GM23338 (cell line): ENCODE results near the gene NEK10. TPM values are rescaled to one million over a fixed set of nuclear protein-coding genes. Genes with fewer than 3 reads are reported as not detected.
A peak's percentile ranks its signal among the peaks of the same experiment; 100 is the strongest.

Experiments used
- ATAC-seq: fragments of 200-7000 bp; cut with Tn5 transposase; 3 replicates; pipeline ENCODE4 v1.9.1; 2020
- DNase-seq: peaks from one replicate; pipeline ENCODE4 v3.0.0-alpha.2; 2015; ENCODE audit warnings: low spot score
- H2AFZ ChIP-seq: fragments of 200-600 bp; sonication (generic); 2 replicates; pipeline ENCODE4 v1.8.0; 2016; ENCODE audit warnings: antibody characterized with exemption, mild to moderate bottlenecking, moderate library complexity
- H3F3A ChIP-seq: fragments of 200-600 bp; sonication (generic); replicated peaks from 2 replicates; pipeline ENCODE4 v1.8.0; 2017; ENCODE audit warnings: antibody characterized with exemption, mixed run types, low read depth
- H3K27ac ChIP-seq: fragments of 200-600 bp; sonication (generic); 2 replicates; pipeline ENCODE4 v1.6.1; 2016; ENCODE audit warnings: low read depth
- H3K27me3 ChIP-seq: fragments of 200-600 bp; sonication (generic); 2 replicates; pipeline ENCODE4 v1.8.0; 2016; ENCODE audit warnings: mild to moderate bottlenecking, mixed run types, moderate library complexity; ENCODE audit not compliant: insufficient read depth
- H3K36me3 ChIP-seq: fragments of 200-600 bp; sonication (generic); 2 replicates; pipeline ENCODE4 v1.8.0; 2016; ENCODE audit warnings: mild to moderate bottlenecking; ENCODE audit not compliant: insufficient read depth
- H3K4me1 ChIP-seq: fragments of 200-600 bp; sonication (generic); 2 replicates; pipeline ENCODE4 v1.8.0; 2016; ENCODE audit warnings: mild to moderate bottlenecking, moderate library complexity; ENCODE audit not compliant: insufficient read depth
- H3K4me2 ChIP-seq: fragments of 200-600 bp; sonication (generic); 2 replicates; pipeline ENCODE4 v1.7.1; 2017; ENCODE audit warnings: mixed run types
- H3K4me3 ChIP-seq: fragments of 200-600 bp; sonication (generic); 2 replicates; pipeline ENCODE4 v1.6.1; 2016; ENCODE audit warnings: mixed run types
- H3K79me2 ChIP-seq: fragments of 200-600 bp; sonication (generic); replicated peaks from 2 replicates; pipeline ENCODE4 v1.8.0; 2017; ENCODE audit warnings: mild to moderate bottlenecking; ENCODE audit not compliant: insufficient read depth
- H3K9me2 ChIP-seq: fragments of 200-600 bp; sonication (generic); 2 replicates; pipeline ENCODE4 v1.8.0; 2017; ENCODE audit not compliant: insufficient read depth
- H4K20me1 ChIP-seq: fragments of 200-600 bp; sonication (generic); replicated peaks from 2 replicates; pipeline ENCODE4 v1.8.0; 2017; ENCODE audit warnings: mild to moderate bottlenecking; ENCODE audit not compliant: insufficient read depth
- H3K27ac Mint-ChIP-seq: 2 replicates; pipeline ENCODE4 v1.8.0; 2020; ENCODE audit warnings: inconsistent platforms, mild to moderate bottlenecking, moderate library complexity, mixed read lengths
- H3K27me3 Mint-ChIP-seq: 3 replicates; pipeline ENCODE4 v1.8.0; 2022; ENCODE audit warnings: low read depth, mild to moderate bottlenecking, moderate library complexity, mixed read lengths, inconsistent platforms; ENCODE audit not compliant: insufficient read depth, poor library complexity
- H3K36me3 Mint-ChIP-seq: 3 replicates; pipeline ENCODE4 v1.8.0; 2021; ENCODE audit warnings: low read depth, mild to moderate bottlenecking, inconsistent platforms, moderate library complexity, mixed read lengths
- H3K4me1 Mint-ChIP-seq: 3 replicates; pipeline ENCODE4 v1.8.0; 2020; ENCODE audit warnings: mild to moderate bottlenecking, inconsistent platforms, mixed read lengths
- H3K4me3 Mint-ChIP-seq: 3 replicates; pipeline ENCODE4 v1.8.0; 2021; ENCODE audit warnings: moderate library complexity, mild to moderate bottlenecking, inconsistent platforms, mixed read lengths
- H3K9me3 Mint-ChIP-seq: 3 replicates; pipeline ENCODE4 v1.8.0; 2020; ENCODE audit warnings: moderate library complexity, mild to moderate bottlenecking, inconsistent platforms, mixed read lengths
- EZH2 ChIP-seq: fragments of 200-600 bp; sonication (generic); IDR thresholded peaks from one replicate; pipeline ENCODE4 v1.8.0; 2017; ENCODE audit warnings: antibody characterized with exemption, mild to moderate bottlenecking, low read depth; ENCODE audit not compliant: unreplicated experiment
- EZH2phosphoT487 ChIP-seq: fragments of 200-600 bp; sonication (generic); IDR thresholded peaks from one replicate; pipeline ENCODE4 v1.8.1; 2018; ENCODE audit warnings: antibody characterized with exemption; ENCODE audit not compliant: unreplicated experiment
- NANOG ChIP-seq: IDR thresholded peaks from 2 replicates; pipeline ENCODE4 v1.6.1; 2016; ENCODE audit warnings: antibody characterized with exemption, borderline replicate concordance
- POLR2AphosphoS5 ChIP-seq: IDR thresholded peaks from 2 replicates; pipeline ENCODE4 v1.6.1; 2016; ENCODE audit warnings: antibody characterized with exemption, low read depth
- STAT1 ChIP-seq: IDR thresholded peaks from one replicate; pipeline ENCODE4 v1.6.1; 2016; ENCODE audit warnings: antibody characterized with exemption; ENCODE audit not compliant: unreplicated experiment
- ZNF331 ChIP-seq: fragments of 250-450 bp; sonication (Bioruptor Pico); IDR thresholded peaks from 2 replicates; pipeline ENCODE4 v1.5.0; 2020; ENCODE audit warnings: low read depth, mild to moderate bottlenecking, moderate library complexity
- polyA plus RNA-seq: library from polyadenylated mRNA; unstranded; fragments of >200 nt; fragmentation: Nextera tagmentation; extraction: Ambion mirVana; gene quantifications from 2 replicates; pipeline ENCODE4 v1.2.1, GENCODE V29; 2016
- total RNA-seq: library from RNA; depleted of rRNA; stranded (reverse); fragments of >200 nt; shearing (Covaris generic); gene quantifications from 2 replicates; pipeline ENCODE4 v1.2.3, GENCODE V29; 2014
- TF ChIP-seq, protein P1 (sequence below): IDR thresholded peaks from 2 replicates; pipeline ENCODE4 v1.6.1; 2016; ENCODE audit warnings: antibody characterized with exemption
- TF ChIP-seq, protein P2 (sequence below), 2 experiments: fragments of 200-600 bp in 1 of 2; sonication (generic) in 1 of 2; conservative IDR thresholded peaks; 2 replicates each; pipeline versions ENCODE4 v1.5.1 to v1.6.1; 2016 to 2017; ENCODE audit warnings: antibody characterized with exemption in 2 of 2, low read depth in 2 of 2, mild to moderate bottlenecking in 2 of 2, moderate library complexity in 1 of 2
- TF ChIP-seq, protein P3 (sequence below): IDR thresholded peaks from one replicate; pipeline ENCODE4 v1.6.1; 2018; ENCODE audit warnings: antibody characterized with exemption; ENCODE audit not compliant: unreplicated experiment

NEK10 gene
- total and polyA plus RNA-seq, 2 experiments from 2014 or later, result 0.55 to 2.0 TPM

DNA sequence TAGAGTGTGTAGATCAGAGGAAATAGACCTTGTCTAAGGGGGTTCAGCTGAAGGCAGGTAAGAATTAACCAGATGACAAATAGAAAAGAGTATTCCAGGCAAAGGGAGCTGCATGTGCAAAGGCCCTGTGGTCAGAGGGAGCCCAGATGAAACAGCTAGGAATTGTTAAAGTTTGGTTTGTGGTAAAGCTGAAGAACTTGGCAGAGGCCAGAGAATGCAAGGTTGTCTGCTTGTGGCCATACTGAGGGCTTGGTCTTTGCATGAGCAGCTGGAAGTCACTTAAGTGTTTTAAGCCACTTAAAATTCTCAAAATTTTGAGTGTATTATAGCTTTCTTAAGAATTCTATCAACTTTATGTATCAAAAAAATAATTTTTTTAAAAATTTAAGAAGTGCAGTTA lies 116.5 kb downstream of the NEK10 start:
- no peak overlapping the region for H3K27ac ChIP-seq
- H3K4me2 ChIP-seq, result no peak overlapping the region
- DNase-seq (no peak), ATAC-seq (no peak)
- H3K36me3 Mint-ChIP-seq, result no peaks in the 10 kb centered on the region
- no peaks in the 10 kb centered on the region for H4K20me1 ChIP-seq
- H3K4me3 Mint-ChIP-seq, result no peak overlapping the region
- H3K36me3 ChIP-seq, result no peaks in the 10 kb centered on the region
- no peaks in the 10 kb centered on the region for H3K27me3 Mint-ChIP-seq
- no peak overlapping the region for H2AFZ ChIP-seq
- no peaks in the 10 kb centered on the region for H3K9me2 ChIP-seq
- TF ChIP-seq, protein P1, sequence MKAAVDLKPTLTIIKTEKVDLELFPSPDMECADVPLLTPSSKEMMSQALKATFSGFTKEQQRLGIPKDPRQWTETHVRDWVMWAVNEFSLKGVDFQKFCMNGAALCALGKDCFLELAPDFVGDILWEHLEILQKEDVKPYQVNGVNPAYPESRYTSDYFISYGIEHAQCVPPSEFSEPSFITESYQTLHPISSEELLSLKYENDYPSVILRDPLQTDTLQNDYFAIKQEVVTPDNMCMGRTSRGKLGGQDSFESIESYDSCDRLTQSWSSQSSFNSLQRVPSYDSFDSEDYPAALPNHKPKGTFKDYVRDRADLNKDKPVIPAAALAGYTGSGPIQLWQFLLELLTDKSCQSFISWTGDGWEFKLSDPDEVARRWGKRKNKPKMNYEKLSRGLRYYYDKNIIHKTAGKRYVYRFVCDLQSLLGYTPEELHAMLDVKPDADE, result no peak
- TF ChIP-seq EZH2phosphoT487, result no peak
- TF ChIP-seq, protein P2, sequence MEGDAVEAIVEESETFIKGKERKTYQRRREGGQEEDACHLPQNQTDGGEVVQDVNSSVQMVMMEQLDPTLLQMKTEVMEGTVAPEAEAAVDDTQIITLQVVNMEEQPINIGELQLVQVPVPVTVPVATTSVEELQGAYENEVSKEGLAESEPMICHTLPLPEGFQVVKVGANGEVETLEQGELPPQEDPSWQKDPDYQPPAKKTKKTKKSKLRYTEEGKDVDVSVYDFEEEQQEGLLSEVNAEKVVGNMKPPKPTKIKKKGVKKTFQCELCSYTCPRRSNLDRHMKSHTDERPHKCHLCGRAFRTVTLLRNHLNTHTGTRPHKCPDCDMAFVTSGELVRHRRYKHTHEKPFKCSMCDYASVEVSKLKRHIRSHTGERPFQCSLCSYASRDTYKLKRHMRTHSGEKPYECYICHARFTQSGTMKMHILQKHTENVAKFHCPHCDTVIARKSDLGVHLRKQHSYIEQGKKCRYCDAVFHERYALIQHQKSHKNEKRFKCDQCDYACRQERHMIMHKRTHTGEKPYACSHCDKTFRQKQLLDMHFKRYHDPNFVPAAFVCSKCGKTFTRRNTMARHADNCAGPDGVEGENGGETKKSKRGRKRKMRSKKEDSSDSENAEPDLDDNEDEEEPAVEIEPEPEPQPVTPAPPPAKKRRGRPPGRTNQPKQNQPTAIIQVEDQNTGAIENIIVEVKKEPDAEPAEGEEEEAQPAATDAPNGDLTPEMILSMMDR (conservative IDR thresholded peaks at IDR 0.05; ENCODE audit: low read depth in 2 of 2), result no peak
- no peaks in the 10 kb centered on the region for H3F3A ChIP-seq
- H3K9me3 Mint-ChIP-seq, result 0 out of 3 replicates have a peak, but pooled peaks cover 2% of the 10 kb centered on the region
- H3K4me1 Mint-ChIP-seq, result no peaks in the 10 kb centered on the region
- H3K79me2 ChIP-seq, result no peaks in the 10 kb centered on the region
- H3K4me1 ChIP-seq, result no peaks in the 10 kb centered on the region
- no peak overlapping the region for H3K4me3 ChIP-seq
- no peaks in the 10 kb centered on the region for H3K27me3 ChIP-seq
- H3K27ac Mint-ChIP-seq, result no peak overlapping the region

- H3K4me3 ChIP-seq, result no peak overlapping the region
- Mint-ChIP-seq H3K4me3 (no peak overlapping the region), H3K36me3 (peaks cover 3% of the 10 kb centered on the region; the same call in 1 of the 3 replicates), H3K27ac (no peak overlapping the region), H3K4me1 (peaks cover 4% of the 10 kb centered on the region; the same call in 2 of the 3 replicates), H3K27me3 (no peaks in the 10 kb centered on the region), H3K9me3 (peaks cover 9% of the 10 kb centered on the region)
- no peaks in the 10 kb centered on the region for H3K27me3 ChIP-seq
- no peaks in the 10 kb centered on the region for H3K4me1 ChIP-seq
- no peaks in the 10 kb centered on the region for H3K79me2 ChIP-seq
- no peaks in the 10 kb centered on the region for H3F3A ChIP-seq
- no peak for ATAC-seq
- no peak overlapping the region for H2AFZ ChIP-seq
- H3K27ac ChIP-seq, result no peak overlapping the region
- H4K20me1 ChIP-seq, result no peaks in the 10 kb centered on the region
- H3K4me2 ChIP-seq, result no peak overlapping the region
- H3K9me2 ChIP-seq, result peaks cover 4% of the 10 kb centered on the region
- TF ChIP-seq, protein P2 (conservative IDR thresholded peaks at IDR 0.05; ENCODE audit: low read depth in 2 of 2), result peak; percentile 31 to 45; a peak in 2 of 4 replicates
- TF ChIP-seq NANOG, result no peak
- H3K36me3 ChIP-seq, result no peaks in the 10 kb centered on the region
- peak; percentile 20 for DNase-seq
Observed at GRCh38 chr3:27244374-27244773, 124.8 kb downstream of the NEK10 start.

DNA sequence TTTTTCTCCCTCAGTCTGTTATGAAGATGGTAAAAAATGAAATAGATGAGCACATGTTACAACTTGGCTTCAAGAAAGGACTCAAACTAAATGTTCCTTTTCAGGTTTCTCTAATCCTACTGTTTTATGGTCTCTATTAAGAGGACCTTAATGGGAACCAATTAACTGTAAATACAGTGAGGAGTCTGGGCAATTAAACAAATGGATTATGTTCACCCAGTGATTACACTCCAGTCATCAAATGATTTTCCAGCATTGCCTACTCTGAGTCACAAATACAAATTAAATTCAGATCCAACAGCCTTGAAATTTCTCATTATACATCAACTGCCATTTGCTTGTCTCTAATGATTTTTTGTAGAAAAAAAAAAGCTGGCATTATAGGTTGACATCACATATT lies 129.2 kb downstream of the NEK10 start:
- Mint-ChIP-seq H3K4me1 (no peaks in the 10 kb centered on the region), H3K4me3 (no peak overlapping the region), H3K9me3 (peaks cover 50% of the 10 kb centered on the region), H3K27me3 (peaks cover under 1% of the 10 kb centered on the region), H3K36me3 (peaks cover 32% of the 10 kb centered on the region), H3K27ac (no peak overlapping the region)
- Histone ChIP-seq H4K20me1 (no peaks in the 10 kb centered on the region), H3K27me3 (no peaks in the 10 kb centered on the region), H3F3A (no peaks in the 10 kb centered on the region), H3K4me3 (no peak overlapping the region), H3K4me1 (no peaks in the 10 kb centered on the region), H3K4me2 (no peak overlapping the region), H2AFZ (no peak overlapping the region), H3K79me2 (no peaks in the 10 kb centered on the region), H3K9me2 (peaks cover 4% of the 10 kb centered on the region), H3K27ac (no peak overlapping the region), H3K36me3 (peaks cover 10% of the 10 kb centered on the region; the same call in 1 of the 2 replicates)
- TF ChIP-seq POLR2AphosphoS5 (no peak), ZNF331 (CRISPR knock-in tag) (no peak), EZH2 (no peak), STAT1 (no peak)
- TF ChIP-seq, protein P3, sequence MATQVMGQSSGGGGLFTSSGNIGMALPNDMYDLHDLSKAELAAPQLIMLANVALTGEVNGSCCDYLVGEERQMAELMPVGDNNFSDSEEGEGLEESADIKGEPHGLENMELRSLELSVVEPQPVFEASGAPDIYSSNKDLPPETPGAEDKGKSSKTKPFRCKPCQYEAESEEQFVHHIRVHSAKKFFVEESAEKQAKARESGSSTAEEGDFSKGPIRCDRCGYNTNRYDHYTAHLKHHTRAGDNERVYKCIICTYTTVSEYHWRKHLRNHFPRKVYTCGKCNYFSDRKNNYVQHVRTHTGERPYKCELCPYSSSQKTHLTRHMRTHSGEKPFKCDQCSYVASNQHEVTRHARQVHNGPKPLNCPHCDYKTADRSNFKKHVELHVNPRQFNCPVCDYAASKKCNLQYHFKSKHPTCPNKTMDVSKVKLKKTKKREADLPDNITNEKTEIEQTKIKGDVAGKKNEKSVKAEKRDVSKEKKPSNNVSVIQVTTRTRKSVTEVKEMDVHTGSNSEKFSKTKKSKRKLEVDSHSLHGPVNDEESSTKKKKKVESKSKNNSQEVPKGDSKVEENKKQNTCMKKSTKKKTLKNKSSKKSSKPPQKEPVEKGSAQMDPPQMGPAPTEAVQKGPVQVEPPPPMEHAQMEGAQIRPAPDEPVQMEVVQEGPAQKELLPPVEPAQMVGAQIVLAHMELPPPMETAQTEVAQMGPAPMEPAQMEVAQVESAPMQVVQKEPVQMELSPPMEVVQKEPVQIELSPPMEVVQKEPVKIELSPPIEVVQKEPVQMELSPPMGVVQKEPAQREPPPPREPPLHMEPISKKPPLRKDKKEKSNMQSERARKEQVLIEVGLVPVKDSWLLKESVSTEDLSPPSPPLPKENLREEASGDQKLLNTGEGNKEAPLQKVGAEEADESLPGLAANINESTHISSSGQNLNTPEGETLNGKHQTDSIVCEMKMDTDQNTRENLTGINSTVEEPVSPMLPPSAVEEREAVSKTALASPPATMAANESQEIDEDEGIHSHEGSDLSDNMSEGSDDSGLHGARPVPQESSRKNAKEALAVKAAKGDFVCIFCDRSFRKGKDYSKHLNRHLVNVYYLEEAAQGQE, result no peak
- TF ChIP-seq, protein P1, result no peak
- no peak for ATAC-seq
- DNase-seq, result no peak
